ENCODE data around the gene PRPF40B.
"Not testable (repeated sequence)": the region's sequence is repeated elsewhere in the genome, so short reads cannot be mapped to it uniquely, and the experiment has no call there.

Gene PRPF40B

DNA sequence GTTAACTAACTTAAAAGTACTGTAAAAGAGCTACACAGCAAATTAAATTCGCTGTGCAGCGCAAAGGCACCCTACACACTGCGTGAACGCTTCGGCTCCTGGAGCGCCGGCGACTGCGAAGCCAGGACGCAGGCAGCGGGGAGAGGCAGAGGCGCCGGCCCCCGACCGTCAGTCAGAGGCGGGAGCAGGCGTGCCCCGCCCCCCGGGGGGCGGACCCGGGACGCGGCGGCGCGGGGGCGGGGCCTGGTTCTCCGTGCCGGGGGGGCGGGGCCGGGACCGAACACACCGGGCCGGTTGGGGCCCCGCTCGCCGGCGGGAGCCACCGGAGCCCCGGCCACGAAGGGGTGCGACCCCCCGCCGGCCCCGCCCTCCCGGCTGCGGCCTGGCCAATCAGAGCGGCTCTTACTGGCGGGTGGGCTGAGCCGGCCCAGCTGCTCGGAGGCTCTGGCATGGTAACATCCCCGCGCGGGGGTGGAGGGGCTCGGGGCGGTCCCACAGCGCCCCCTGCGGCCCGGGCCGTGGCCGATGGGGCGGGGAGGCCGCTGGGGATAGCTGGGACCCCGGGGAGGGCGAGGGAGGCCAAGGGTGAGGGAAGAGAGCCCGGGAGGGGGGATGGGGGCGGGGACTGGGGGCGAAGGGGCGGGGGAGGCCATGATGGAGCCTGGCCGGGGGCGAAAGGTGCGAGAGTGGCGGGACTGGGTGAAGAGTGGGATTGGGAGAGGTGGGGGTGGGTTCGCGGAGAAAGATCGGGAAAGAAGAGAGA lies at the start of gene PRPF40B:
Gene PRPF40B, plus strand, starts transcription at position 420 of the 763 bp plus-strand sequence. Its CDS starts 30 bp downstream, at position 450.
- DNase-seq = peak; percentile 90

DNA sequence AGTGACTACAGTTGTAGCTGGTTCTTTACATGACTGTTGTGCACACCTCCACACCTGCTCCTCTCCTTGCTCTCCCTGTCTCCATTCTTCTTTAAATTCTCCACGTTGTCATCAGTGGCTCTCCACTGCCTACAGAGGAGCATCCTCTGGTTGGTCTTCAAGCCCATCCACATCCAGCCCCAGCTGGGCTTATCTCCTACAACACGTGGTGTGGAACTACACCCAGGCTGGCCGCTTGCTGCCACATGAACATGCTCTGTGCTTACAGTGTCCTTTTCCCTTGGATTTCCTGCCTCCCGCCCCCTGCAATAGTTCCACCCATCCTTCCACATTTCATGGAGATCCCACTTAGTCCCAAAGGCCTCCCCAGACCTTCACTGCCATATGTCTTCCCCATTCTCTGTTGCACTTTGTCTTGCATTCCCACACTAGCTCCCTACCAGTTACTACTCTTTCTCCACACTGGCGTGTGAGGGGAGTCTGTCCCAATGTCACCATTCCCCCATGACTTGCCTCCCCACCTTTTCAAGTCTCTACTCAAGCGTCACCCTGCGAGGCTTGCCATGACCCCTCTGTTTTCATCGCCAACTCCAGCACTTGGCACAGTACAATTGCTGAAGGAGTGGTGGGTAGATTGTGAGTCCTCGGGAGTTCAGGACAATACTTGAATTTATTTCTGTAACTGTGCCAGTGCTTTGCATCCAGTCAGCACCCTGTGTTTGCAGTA lies 45.6 kb upstream of the PRPF40B start:
- DNase-seq = no peak

DNA sequence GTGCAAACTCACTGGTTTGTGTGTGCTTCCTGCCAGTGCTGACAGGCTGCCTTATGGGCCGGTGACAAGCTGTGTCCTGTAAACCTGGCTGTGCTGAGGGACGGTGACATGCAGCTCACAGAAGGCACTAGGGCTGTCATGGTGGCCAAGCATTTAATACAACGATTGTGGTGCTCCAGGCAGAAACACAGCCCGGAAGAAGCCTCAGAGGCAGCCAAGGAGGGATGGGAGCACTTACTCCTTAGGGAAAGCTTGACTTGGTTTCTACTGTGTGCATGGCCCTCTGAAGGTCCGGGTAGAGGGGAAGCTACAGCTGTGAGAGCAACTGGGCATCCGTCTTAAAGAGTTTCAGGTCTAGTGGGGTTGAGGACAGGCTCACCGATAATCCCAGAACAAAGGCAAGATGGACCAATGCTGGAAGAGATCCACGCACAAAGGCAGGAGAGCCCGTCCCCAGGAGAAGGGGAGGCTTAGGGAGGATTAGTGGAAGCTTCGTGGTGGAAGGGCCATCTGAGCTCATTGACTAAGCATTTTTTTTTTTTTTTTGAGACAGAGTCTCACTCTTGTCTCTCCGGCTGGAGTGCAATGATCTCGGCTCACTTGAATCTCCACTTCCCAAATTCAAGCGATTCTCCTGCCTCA lies 44.8 kb upstream of the PRPF40B start:
- no peak for DNase-seq

DNA sequence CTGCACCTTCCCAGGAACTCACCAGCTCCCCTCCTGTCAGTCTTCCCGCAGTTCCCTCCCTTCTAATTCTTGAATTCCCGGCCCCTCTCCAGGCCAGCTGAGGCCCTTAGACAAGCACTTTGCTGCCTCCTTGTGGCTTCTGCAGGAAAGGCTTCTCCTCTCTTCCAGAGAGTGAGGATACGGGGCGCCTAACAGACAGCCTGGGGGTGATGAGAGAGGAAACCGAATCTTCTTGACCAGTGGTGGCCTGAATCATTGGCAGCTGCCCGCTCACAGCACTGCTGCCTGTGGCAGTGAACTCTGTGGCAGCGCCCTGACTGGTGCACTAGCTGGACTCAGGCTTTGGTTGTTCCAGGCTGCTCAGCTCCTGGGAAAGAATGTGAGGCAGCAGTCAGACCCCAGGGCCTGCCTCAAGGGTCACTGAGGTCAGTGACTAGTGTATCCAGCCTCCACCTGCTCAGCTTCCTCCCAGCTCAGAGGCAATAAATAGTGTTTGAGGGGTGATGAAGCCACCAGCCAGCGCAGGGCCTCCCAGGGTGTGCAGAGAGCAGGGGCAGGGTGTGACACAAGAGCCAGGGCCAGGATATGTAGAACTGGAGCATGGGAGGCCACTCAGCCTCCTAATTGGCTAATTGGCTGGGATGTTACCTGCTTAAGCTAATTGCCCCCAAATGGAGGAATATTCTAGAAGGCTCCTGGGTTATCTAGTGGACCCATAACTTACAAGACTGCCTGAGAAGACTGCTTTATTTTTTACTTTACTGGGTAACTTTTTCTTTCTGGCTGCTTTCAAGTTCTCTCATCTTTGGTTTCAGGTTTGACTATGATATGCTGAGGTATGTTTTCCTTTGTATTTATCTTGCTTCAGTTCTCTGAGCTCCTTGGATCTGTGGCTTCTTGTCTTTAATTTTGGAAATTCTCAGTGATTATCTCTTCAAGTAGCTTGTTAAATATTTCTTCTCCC lies 42.5 kb upstream of the PRPF40B start:
- peak; percentile 64 for DNase-seq

DNA sequence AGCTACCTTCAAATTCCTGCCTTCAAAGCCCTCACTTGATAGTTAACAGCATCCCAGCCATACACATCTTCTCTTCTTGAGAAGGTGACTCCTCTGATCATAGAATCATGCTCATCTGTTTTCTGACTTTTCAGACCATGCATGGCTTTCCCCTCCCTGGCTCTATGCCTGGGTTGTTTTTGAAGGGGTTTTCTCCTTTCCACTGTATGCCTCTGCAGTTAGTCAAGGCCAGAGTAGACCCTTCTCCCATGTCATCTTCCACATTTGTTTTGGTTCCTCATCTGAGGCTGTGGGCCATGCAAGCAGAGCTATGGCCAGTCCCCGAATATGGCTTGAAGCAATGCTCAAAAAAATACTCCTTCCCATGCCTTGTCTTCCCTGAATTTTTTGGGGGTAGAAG lies 41.2 kb upstream of the PRPF40B start:
- DNase-seq = no peak

DNA sequence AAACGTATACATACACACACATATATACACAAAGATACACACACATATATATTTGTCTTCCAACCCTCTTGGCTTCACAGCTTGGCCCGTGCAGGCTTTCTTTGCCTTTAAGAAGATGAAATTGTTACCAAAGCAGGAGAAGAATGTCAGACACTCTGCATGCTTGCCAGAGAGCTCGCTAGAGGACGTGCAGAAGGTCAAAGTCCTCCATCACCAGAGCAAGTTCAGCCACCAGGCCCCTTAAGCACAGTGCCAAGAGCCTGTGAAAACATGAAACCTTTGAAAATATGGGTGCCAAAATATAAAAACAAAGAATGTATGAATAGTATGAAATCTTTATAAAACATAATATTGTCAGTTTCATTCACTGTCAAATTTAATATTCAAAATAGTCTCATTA lies 40.5 kb upstream of the PRPF40B start:
- DNase-seq = no peak

DNA sequence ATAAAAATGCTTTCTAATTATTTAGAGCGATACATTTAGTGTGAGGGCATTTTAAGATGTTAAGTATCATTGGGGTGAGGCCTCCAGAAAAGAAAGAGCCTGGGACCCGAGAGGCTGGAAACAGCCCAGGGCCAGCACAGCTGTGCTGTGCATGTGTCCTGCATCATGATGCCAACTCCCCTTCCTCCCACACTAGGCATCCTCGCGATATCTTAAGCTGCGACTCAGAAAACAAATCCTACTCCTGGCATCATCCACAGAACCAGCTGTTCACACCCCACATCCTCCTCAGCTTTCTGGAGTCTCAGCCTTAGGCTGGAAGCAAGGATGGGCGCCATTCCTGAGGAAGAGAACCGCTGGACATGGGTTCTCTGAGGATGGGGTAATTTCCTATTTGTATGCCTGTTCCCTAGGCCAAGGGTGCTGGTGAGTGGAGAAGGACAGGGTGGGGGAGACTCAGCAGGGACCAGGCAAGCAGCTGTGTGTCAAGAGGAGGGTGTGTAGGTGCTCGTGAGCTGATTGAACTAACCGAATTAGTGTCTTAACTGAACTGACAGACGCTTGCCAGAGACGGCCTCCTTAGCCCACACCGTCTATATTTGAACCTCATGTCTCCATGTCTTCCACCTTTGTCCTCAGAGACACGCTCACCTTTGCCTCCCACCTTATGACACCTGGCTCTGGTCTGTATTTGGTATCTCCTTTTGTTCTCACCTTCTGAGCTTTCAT lies 39.8 kb upstream of the PRPF40B start:
- DNase-seq = no peak

DNA sequence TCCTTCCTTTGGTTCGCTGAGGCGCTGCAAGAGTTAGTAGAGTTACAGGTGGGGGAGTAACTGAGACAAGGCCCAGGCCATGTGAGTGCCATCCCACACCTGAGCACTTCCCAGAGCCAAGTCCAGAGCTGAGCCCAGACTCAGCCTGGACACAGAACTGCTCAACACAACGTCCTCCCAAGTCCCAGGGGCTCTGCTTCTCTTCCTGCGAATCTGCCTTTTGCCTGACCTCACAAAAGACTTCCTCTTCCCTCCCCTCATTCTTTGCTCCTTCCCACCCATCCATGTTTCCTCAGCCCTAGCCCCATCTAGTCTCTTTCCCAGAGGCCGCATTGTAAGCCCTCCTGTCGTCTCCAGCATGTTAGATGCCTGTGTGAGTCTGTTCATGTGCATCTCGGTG lies 38.8 kb upstream of the PRPF40B start:
- no peak for DNase-seq

DNA sequence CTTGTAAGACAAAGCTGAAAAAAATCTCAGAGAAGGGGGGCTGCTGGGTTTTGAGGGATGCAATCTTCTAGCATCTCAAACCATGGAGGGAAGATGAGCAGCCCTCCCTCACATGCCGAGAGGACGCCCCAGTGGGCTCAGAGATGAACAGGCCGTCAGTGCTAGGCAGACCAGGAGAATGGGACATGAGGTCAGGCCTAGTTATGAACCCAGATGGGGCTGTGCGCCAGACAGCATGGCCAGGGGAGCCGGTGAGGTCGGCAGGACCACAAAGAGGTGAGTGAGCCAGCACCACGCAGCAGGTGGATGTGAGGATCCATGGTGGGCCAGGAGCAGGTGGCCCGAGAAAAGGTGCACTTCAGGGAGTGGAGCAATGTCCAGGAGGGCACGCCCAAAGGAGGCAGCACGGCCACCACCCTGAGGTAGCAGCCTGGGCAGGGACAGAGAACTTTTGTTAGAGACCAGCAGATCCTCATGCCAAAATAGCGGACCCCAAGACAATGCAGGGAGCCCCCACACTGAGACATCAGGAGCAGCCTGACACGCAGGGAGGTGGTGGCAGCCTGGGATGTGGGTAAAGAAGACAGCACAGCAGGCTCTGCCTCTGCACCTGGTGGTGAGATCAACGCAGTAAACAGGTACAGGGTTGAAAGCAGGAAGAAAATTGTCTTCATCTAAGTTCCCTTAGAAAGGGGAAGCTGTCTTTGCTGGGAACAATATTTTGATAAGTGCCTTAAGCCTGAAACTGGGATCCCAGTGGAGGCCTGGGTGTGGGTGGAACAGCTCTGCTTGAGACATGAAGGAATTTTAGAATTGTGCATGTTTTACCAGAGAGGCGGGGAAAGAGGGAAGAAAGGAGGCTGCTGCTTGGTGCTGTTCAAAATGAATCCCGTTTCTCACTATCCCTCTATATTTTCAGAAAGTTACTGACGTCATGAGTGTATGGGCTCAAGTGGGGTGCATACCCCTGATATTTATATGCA lies 37.6 kb upstream of the PRPF40B start:
- DNase-seq = no peak

DNA sequence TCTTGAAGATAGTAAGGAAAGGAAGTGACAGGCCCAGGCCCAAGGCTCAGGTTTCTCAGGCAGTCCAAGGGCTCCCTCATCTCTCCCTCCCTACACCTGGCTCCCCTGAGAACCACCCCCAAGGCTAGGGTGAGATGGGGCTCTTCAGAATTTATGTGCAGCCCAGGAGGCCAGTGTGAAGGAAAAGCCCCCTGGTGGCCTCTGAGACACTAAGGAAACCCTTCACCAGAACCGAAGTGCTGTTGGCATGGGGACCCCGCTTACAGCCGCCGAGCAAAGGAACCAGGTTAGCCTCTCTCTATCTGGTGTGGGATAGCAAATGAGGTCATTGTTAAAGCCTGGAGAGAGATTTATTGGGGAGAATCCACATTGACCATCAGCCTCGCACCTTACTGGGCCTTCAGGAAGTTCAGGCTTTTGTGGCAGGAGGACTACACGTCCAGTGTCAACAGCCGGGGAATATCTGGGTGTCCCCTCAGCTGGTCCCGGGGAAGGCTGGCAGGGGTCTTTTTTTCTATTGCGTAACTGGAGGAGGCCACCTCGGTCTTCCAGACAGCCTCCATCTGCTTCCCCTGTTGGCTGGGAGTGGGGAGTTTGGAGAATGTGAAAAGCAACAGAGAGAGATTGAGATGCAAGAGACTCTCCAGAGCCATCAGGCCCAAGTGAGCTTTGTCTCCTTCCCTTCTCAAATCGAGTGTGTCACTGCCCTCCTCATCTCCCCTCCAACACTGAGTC lies 36.0 kb upstream of the PRPF40B start:
- DNase-seq = no peak

DNA sequence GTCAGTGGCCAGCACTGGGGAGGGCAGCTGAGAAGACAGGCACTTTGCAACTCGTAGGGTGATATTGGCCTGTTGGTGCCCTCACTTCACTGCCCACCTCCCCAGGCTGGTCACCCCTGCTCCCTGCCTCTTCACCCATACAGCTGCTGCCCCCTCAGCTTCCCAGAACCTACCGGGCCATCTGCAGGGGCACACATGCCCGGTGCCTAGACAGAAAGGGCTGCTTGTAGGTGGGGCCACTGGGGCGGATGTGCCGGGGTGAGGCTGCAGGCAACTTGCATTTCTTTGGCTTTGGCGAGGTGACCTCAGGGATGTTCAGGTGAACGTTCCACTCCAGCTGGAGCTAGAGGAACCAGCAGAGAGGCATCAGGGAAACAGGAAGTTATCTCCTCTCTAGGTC lies 35.1 kb upstream of the PRPF40B start:
- DNase-seq = no peak

DNA sequence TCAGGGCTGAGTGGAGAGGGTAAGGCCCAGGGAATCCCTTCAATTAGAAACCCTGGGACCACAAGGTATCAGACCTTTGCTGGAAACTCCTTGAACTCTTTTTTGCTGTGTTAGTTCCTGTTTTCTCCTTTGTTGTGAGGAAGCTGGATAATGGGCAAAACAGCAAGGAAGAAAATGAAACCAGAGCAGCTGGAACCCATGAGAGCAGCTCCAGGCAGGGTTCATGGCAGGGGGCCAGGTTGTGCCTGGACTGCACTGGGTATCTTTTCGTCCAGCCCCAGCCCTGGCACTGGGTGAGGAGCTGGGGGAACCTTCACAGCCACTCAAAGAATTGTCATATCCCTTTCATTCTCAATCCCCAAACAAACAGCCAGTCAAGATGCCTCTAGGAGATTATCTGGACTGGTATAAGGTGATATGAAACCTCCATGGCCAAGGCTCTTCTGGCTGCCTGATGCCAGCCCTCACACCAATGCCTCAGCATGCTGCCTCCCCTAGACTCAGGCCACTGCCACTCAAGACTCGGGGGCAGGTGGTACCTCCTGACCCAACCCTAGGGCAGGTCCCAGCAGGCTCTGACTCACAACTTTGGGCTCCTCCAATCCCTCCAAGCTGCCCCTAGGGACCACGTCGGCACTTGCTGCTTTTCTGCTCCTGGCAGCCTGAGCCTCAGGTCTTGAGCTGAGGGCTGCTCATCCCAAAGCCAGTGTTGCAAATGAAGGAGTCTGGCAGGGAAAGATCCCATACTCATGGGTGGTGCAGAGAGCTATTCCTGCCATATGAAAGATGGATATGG lies 34.4 kb upstream of the PRPF40B start:
- no peak for DNase-seq

DNA sequence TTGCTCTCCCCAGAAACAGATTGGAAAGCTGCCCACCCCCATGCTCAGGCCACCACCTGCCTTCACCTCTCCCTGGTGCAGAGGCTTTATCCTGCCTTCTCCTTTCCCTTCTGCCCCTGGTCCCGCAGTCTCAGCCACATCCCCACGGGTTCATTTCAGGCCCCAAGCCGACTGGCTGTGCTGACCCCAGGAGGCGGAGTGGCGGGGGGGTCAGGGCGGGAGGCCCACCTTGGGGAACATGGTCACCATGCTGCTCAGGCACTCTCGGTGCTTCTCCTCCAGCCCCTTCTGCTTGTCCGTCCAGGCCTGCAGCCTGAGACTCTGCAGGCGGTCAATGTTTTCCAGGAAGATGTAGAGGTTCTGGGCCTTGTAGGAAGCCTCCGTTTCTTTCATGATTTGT lies 24.8 kb upstream of the PRPF40B start:
- no peak for DNase-seq

DNA sequence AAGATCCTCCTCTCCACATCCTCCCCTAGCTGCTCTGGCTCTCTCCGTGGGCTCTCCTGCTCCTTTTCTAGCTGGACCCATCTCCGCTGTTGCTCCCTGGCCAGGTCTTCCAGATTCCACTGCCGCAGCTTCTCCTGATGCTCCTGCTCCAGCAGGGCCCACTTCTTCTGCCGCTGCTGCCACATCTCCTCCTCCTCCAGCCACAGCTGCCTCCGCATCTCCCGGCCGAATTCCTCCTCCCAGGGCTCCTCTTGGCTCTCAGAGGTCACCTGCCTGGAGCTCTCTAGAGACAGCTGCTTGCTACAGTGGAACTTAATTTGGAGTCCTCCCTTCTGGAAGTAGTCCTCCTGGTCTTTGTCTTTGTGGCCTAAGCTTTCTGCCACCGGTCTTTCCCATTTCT lies 23.4 kb upstream of the PRPF40B start:
- DNase-seq = no peak

DNA sequence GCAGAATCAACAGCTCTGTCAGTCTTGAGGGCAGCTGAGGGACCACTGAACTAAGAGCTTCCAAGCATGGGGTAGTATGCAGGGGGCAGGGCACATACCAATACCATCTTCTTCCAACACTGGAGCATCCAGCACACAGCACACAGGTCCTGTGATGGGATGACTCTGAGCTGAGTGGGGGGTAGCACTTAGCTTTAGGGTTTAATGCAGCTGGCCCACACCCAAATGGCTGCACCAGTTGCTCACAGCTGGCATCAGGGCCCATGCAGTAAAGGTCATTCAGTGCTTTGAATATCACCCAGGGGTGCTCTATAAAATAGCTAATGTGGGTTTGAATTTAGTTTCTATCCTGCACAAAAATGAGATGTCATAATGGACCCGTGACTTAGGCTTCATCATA lies 19.6 kb upstream of the PRPF40B start:
- DNase-seq = no peak

DNA sequence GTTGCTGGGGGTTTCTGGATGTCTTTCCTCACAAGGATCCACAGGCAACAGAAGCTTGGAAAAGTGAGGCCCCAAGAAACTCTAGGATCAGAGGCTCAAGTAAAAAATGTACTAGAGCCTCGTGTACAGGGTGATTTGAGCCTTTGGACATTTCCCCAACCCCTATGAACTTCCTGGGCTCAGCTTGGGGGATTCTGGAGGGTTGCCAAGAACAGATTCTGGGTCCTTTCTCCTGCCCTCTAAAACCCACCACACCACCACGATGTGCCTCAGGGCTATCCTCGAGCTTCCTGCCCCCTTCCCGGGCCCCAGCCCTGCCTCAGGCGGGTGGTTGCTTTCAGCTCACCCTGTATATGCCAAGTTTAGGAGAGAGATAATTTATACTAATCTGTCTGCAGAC lies 18.5 kb upstream of the PRPF40B start:
- no peak for DNase-seq

DNA sequence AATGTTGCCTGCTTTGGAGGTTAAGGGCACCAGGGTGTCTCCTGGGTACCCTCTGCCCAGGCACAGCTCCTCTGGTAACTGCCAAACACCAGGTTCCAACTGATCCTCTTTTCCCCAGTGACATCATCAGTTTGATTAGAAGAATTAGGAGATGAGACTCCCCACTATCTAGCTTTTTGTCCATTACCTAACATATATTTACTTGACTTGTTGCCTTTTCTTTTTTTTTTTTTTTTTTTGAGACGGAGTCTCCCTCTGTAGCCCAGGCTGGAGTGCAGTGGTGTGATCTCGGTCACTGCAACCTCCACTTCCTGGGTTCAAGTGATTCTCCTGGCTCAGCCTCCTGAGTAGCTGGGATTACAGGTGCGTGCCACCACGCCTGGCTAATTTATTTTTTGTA lies 17.8 kb upstream of the PRPF40B start, which contains the start of gene FAM186B:
Gene FAM186B, minus strand, starts transcription at position 101 of the 400 bp plus-strand sequence. CDS start 162 bp downstream, outside the sequence.
- DNase-seq = not testable (repeated sequence)

DNA sequence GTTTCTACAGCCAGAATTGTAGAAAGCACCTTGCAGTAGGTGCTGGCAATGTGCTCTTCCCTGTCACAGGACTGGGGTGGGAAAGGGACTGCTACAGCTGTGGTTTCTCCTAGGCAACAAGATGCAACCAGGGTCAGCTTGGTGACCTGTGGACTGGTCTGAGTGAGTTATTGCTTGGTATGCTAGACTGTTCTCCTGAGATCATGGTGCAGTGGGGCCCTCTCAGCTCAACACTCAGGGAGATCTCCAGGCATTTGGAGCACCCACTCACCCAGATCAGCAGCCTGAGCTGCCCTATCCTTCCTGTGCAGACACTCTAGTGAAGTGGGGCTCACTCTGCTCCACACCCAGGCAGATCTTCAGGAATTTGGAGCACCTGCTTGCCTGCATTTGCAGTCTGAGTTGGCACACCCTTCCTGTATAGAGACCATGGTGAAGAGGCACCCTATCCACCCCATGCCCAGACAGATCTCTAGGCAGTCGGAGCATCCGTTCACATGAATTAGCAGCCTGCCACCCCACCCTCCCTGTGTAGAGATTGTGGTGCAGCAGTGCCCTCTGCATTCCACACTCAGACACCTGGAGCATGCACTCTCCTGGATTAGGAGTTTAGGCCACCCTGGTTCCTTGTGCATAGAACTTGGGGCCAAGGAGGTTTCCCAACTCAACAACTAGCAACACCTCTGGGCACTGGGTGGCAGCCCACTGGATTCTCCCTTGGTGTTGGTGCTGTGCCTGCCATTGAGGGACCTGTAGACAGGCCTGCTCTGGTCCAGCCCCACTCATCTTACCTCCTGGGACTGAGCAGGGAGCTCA lies 14.1 kb upstream of the PRPF40B start:
- DNase-seq = no peak
